ENCODE results near the gene SMPD3. TPM values are rescaled to one million over a fixed set of nuclear protein-coding genes. Genes with fewer than 3 reads are reported as not detected.

SMPD3 gene
- polyA plus RNA-seq, 1 experiment, result 0.27 TPM

DNA sequence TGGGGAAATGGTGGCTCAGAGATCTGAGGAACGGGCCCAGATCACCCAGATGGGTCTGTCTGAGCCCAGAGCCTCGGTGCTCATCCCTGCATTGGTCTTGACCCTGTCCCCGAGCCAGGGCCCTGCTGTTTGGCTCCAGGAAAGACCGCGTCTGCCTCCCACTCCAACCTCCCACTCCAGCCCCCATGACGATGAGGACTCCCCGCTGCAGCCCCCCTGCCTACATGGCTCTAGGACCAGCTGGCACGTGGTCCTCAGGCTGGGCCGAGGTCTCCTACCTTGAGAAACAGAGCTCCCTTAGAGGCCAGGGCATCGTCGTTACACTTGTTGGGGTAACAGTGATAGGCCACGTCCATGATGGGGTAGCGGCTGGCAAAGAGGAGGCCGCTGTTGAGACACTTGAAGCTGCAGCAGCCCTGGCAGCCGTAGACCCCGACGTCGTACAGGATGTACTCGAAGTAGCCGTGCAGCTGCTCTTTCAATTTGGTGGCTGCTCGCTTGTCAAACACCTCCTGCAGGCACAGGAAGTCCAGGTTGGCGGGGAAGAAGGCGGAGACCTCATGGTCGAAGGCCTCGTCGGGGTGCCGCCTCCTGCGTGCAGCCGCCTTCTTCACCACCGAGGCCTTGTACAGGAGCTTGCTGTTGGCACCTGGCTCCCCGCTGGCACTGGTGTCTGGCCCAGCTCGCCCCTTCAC, 77.6 kb downstream of the SMPD3 start:
- no peak for DNase-seq (ENCODE audit: low read depth)
- CTCF ChIA-PET, result interaction anchor here (1.1 to 2.4 kb wide), 4 partner anchors 11 to 150 kb away, joined by 3 to 13 read pairs (median 4); no protein-coding TSS in a partner anchor
- Histone ChIP-seq H3K36me3 (ENCODE audit: control insufficient read depth, insufficient read depth, low read length) (no peaks in the 10 kb centered on the region), H3K4me3 (ENCODE audit: low read depth, low read length) (no peak overlapping the region), H3K27me3 (ENCODE audit: control insufficient read depth, insufficient read depth, low read length) (peaks cover 3% of the 10 kb centered on the region)
- POLR2A ChIA-PET, result no interaction called here
- TF ChIP-seq, protein P1, sequence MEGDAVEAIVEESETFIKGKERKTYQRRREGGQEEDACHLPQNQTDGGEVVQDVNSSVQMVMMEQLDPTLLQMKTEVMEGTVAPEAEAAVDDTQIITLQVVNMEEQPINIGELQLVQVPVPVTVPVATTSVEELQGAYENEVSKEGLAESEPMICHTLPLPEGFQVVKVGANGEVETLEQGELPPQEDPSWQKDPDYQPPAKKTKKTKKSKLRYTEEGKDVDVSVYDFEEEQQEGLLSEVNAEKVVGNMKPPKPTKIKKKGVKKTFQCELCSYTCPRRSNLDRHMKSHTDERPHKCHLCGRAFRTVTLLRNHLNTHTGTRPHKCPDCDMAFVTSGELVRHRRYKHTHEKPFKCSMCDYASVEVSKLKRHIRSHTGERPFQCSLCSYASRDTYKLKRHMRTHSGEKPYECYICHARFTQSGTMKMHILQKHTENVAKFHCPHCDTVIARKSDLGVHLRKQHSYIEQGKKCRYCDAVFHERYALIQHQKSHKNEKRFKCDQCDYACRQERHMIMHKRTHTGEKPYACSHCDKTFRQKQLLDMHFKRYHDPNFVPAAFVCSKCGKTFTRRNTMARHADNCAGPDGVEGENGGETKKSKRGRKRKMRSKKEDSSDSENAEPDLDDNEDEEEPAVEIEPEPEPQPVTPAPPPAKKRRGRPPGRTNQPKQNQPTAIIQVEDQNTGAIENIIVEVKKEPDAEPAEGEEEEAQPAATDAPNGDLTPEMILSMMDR (IDR thresholded peaks at IDR 0.05; ENCODE audit: insufficient read depth, low read depth, low read length), result no peak

DNA sequence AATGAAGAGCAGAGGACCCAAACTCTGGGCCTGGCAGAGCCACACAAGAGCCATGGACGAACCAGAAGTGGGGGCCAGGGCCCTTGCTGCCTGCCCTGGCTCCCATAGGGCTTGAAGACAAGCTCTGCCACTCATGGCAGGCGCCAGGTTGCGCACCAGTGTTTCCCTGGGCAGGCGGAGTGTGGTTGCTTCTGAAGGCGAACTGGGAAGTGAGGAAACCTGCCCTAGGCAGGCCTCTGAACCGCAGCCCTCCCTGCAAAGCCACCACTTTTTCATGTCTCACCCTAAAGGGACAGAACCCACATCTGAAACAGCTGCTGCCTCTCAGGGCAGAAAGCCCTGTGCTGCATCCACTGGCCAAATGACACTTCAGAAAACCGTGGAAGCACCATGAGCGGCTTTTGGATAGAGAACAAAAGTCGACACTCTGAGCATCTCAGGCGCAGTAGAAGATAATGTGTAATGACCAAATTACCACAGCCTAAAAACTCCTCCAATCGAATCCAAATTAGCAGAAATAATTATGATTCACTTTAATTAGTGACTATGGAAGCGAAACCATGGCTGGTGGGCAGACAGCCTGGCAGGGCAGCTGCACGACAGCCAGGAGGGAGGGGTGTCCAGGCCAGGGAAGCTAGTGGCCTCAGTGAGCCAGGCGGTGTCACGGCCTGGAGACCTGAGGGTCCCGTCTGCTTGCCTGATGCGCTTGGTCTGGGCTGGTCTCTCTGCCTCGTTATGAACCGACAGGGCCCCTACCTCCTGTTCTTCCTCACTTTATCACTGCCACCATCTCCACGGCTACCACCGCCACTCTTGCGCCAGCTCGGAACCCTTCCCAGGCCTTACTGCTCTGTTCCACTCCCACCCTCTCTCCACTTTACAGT, 78.4 kb downstream of the SMPD3 start:
- no peak for DNase-seq (ENCODE audit: low read depth)
- ChIA-PET POLR2A (no interaction called here), CTCF (interaction anchor here (0.5 to 2.4 kb wide), 4 partner anchors 38 to 1060 kb away, joined by 3 to 13 read pairs (median 3); no protein-coding TSS in a partner anchor)
- H3K27me3 ChIP-seq (ENCODE audit: control insufficient read depth, insufficient read depth, low read length), result peaks cover 2% of the 10 kb centered on the region
- H3K36me3 ChIP-seq (ENCODE audit: control insufficient read depth, insufficient read depth, low read length), result no peaks in the 10 kb centered on the region
- TF ChIP-seq, protein P1 (IDR thresholded peaks at IDR 0.05; ENCODE audit: insufficient read depth, low read depth, low read length), result no peak
- H3K4me3 ChIP-seq (ENCODE audit: low read depth, low read length), result no peak overlapping the region

DNA sequence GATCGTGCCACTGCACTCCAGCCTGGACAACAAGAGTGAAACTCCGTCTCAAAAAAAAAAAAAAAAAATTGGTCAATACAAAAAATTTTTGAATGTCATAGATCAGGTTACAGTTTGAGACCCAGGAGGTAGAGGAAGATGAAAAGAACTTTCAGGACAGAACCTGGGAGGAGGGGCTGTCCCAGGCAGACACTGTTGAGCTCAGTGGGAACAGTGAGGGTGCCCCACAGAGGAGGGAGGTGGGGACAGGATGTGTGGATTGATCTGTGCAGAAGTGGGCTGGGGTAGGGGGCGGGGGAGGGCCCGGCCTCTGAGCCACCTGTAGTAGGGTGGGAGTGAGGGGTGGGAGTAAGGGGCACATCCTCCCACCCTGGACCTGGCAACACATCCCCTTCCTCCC, 79.1 kb downstream of the SMPD3 start:
- TF ChIP-seq, protein P1 (IDR thresholded peaks at IDR 0.05; ENCODE audit: insufficient read depth, low read depth, low read length), result no peak
- ChIA-PET CTCF (interaction anchor here (0.7 to 2.4 kb wide), 3 partner anchors 141 to 1060 kb away, joined by 3 to 13 read pairs (median 6); no protein-coding TSS in a partner anchor), POLR2A (no interaction called here)
- Histone ChIP-seq H3K36me3 (ENCODE audit: control insufficient read depth, insufficient read depth, low read length) (no peaks in the 10 kb centered on the region), H3K4me3 (ENCODE audit: low read depth, low read length) (no peak overlapping the region), H3K27me3 (ENCODE audit: control insufficient read depth, insufficient read depth, low read length) (peaks cover 2% of the 10 kb centered on the region; the same call in 1 of the 2 replicates)
- no peak for DNase-seq (ENCODE audit: low read depth)

DNA sequence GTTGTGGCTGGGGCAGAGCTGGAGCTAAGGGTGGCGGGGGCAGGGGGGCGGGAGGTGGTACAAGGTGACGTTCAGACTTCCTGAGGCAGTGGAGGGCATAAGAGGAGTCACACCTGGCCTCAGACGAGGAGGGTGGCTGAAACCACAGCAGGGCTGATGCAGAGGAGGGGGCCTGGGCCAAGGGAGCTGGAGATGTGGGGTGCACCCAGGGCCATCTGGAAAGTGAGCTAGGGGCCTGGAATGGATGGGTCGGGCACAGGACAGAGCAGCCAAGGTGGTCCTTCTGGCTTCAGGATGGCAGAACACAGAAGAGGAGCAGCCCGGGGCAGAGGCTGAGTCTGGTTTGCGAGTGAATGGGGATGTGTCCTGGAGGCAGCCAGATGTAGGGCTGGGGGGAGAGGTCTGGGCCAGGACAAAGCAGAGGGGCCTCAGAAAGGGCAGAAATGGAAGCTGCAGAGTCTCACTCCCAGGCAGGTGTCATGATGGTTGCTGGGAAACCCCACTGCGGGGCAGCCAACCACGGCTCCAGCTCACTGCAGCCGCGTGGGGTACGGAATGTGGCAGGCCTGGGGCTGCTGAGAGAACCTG, 79.9 kb downstream of the SMPD3 start:
- Histone ChIP-seq H3K27me3 (ENCODE audit: control insufficient read depth, insufficient read depth, low read length) (peaks cover 2% of the 10 kb centered on the region; the same call in 1 of the 2 replicates), H3K4me3 (ENCODE audit: low read depth, low read length) (no peak overlapping the region), H3K36me3 (ENCODE audit: control insufficient read depth, insufficient read depth, low read length) (no peaks in the 10 kb centered on the region)
- ChIA-PET POLR2A (no interaction called here), CTCF (interaction anchor here (0.7 to 2.4 kb wide), 5 partner anchors 14 to 152 kb away, joined by 3 to 13 read pairs (median 4); no protein-coding TSS in a partner anchor)
- DNase-seq (ENCODE audit: low read depth), result no peak
- TF ChIP-seq, protein P1 (IDR thresholded peaks at IDR 0.05; ENCODE audit: insufficient read depth, low read depth, low read length), result no peak
